Smooth muscle cell (in vitro differentiated cells): ENCODE measurements around the gene RBP4. TPM values are rescaled to one million over a fixed set of nuclear protein-coding genes. Genes with fewer than 3 reads are reported as not detected.

Experiments
- DNase-seq: peaks from one replicate; lab custom pipeline; 2025; ENCODE audit not compliant: unreplicated experiment; lab: John Stamatoyannopoulos, UW
- H2AFZ ChIP-seq: fragments of 200-600 bp; sonication (generic); 2 replicates; pipeline ENCODE4 v1.6.0; 2016; ENCODE audit warnings: antibody characterized with exemption, low read depth, mild to moderate bottlenecking
- H3F3A ChIP-seq: fragments of 200-600 bp; sonication (generic); 2 replicates; pipeline ENCODE4 v1.6.0; 2017; ENCODE audit warnings: antibody characterized with exemption, low read depth
- H3K27ac ChIP-seq: fragments of 200-600 bp; sonication (generic); 2 replicates; pipeline ENCODE4 v1.5.1; 2016; ENCODE audit warnings: low read depth, mild to moderate bottlenecking
- H3K27me3 ChIP-seq: fragments of 200-600 bp; sonication (generic); 2 replicates; pipeline ENCODE4 v1.6.1; 2016; ENCODE audit warnings: low read depth, mild to moderate bottlenecking
- H3K36me3 ChIP-seq: fragments of 200-600 bp; sonication (generic); 2 replicates; pipeline ENCODE4 v1.5.1; 2016; ENCODE audit warnings: low read depth
- H3K4me1 ChIP-seq: fragments of 200-600 bp; sonication (generic); 2 replicates; pipeline ENCODE4 v1.5.1; 2016; ENCODE audit warnings: low read depth
- H3K4me2 ChIP-seq: fragments of 200-600 bp; sonication (generic); 2 replicates; pipeline ENCODE4 v1.6.0; 2016; ENCODE audit warnings: mild to moderate bottlenecking
- H3K4me3 ChIP-seq: fragments of 200-600 bp; sonication (generic); 2 replicates; pipeline ENCODE4 v1.5.1; 2016; ENCODE audit warnings: mild to moderate bottlenecking
- H3K79me2 ChIP-seq: fragments of 200-600 bp; sonication (generic); 2 replicates; pipeline ENCODE4 v1.6.0; 2016; ENCODE audit warnings: low read depth, mild to moderate bottlenecking
- H3K9ac ChIP-seq: fragments of 200-600 bp; sonication (generic); 2 replicates; pipeline ENCODE4 v1.6.0; 2016; ENCODE audit warnings: low read depth
- H3K9me3 ChIP-seq: fragments of 200-600 bp; sonication (generic); replicated peaks from 2 replicates; pipeline ENCODE4 v1.5.1; 2016; ENCODE audit warnings: low read depth
- H4K20me1 ChIP-seq: fragments of 200-600 bp; sonication (generic); 2 replicates; pipeline ENCODE4 v1.6.0; 2016; ENCODE audit warnings: low read depth
- CTCF ChIP-seq: fragments of 200-600 bp; sonication (generic); IDR thresholded peaks from 2 replicates; pipeline ENCODE4 v1.5.1; 2017; ENCODE audit warnings: borderline replicate concordance, mild to moderate bottlenecking, antibody characterized with exemption; ENCODE audit not compliant: insufficient read depth, poor library complexity, severe bottlenecking
- WGBS: methylation state at CpG from one replicate; pipeline ENCODE4 v1.1.7; 2016; ENCODE audit warnings: low lambda C conversion rate; 5-methylcytosine and 5-hydroxymethylcytosine counted together
- polyA plus RNA-seq: library from polyadenylated mRNA; unstranded; fragments of >200 nt; fragmentation: Nextera tagmentation; extraction: Ambion mirVana; gene quantifications from 2 replicates; pipeline ENCODE4 v1.2.1, GENCODE V29; 2016
- total RNA-seq: library from RNA; depleted of rRNA; stranded (reverse); fragments of >200 nt; gene quantifications from 2 replicates; pipeline ENCODE4 v1.2.3, GENCODE V29; 2014

RBP4 gene
- total and polyA plus RNA-seq, 2 experiments from 2014 or later = 1.1 to 1.2 TPM

GRCh38 chr10:93612311-93612710 lies 11.3 kb upstream of the RBP4 start, which contains the start of gene PDE6C:
PDE6C (plus strand) TSS chr10:93612537; CDS start chr10:93612726, 189 bp downstream.
- H4K20me1 ChIP-seq = no peaks in the 10 kb centered on the region
- H3K27ac ChIP-seq = no peak within 1 kb of the TSS
- H3F3A ChIP-seq = no peaks in the 10 kb centered on the region
- no peak within 1 kb of the TSS for H3K9ac ChIP-seq
- DNase-seq = no peak
- no peak within 1 kb of the TSS for H3K4me3 ChIP-seq
- H3K4me1 ChIP-seq = no peaks in the 10 kb centered on the region
- H3K9me3 ChIP-seq = no peaks in the 10 kb centered on the region
- no peaks in the 10 kb centered on the region for H3K36me3 ChIP-seq
- no peak within 1 kb of the TSS for H2AFZ ChIP-seq
- TF ChIP-seq CTCF = no peak
- 81% methylated on average over 6 of the region's 6 CpGs for WGBS
- H3K27me3 ChIP-seq = peaks cover 7% of the 10 kb centered on the region
- H3K79me2 ChIP-seq = no peaks in the 10 kb centered on the region
- H3K4me2 ChIP-seq = no peak within 1 kb of the TSS

GRCh38 chr10:93608421-93608820 lies 7.4 kb upstream of the RBP4 start:
- no peak for DNase-seq
- H3F3A ChIP-seq = no peaks in the 10 kb centered on the region
- H3K4me1 ChIP-seq = no peaks in the 10 kb centered on the region
- peaks cover 33% of the 10 kb centered on the region for H3K27me3 ChIP-seq
- WGBS = 86% methylated on average over 3 of the region's 3 CpGs
- no peaks in the 10 kb centered on the region for H3K36me3 ChIP-seq
- no peak overlapping the region for H3K9ac ChIP-seq
- H3K79me2 ChIP-seq = no peaks in the 10 kb centered on the region
- H4K20me1 ChIP-seq = no peaks in the 10 kb centered on the region
- H3K27ac ChIP-seq = no peak overlapping the region
- H3K4me3 ChIP-seq = no peak overlapping the region
- no peak overlapping the region for H2AFZ ChIP-seq
- no peak overlapping the region for H3K4me2 ChIP-seq
- H3K9me3 ChIP-seq = no peaks in the 10 kb centered on the region
- TF ChIP-seq CTCF = no peak

GRCh38 chr10:93604146-93604545 lies 3.1 kb upstream of the RBP4 start:
- Histone ChIP-seq H3K4me1 (peaks cover 14% of the 10 kb centered on the region), H3K79me2 (no peaks in the 10 kb centered on the region), H3K9me3 (no peaks in the 10 kb centered on the region), H3F3A (no peaks in the 10 kb centered on the region), H3K36me3 (no peaks in the 10 kb centered on the region), H3K9ac (no peak overlapping the region), H3K27me3 (peaks cover 75% of the 10 kb centered on the region), H4K20me1 (no peaks in the 10 kb centered on the region), H3K27ac (no peak overlapping the region), H3K4me2 (no peak overlapping the region), H3K4me3 (no peak overlapping the region), H2AFZ (no peak overlapping the region)
- no peak for TF ChIP-seq CTCF
- DNase-seq = no peak
- 91% methylated on average over 2 of the region's 2 CpGs for WGBS

GRCh38 chr10:93603023-93603422 lies 2.0 kb upstream of the RBP4 start:
- DNase-seq = no peak
- no peaks in the 10 kb centered on the region for H3F3A ChIP-seq
- peaks cover 14% of the 10 kb centered on the region for H3K4me1 ChIP-seq
- WGBS = 98% methylated on average over 2 of the region's 2 CpGs
- no peak overlapping the region for H3K27ac ChIP-seq
- no peaks in the 10 kb centered on the region for H3K9me3 ChIP-seq
- no peaks in the 10 kb centered on the region for H3K79me2 ChIP-seq
- no peak for TF ChIP-seq CTCF
- no peaks in the 10 kb centered on the region for H3K36me3 ChIP-seq
- peaks cover 76% of the 10 kb centered on the region for H3K27me3 ChIP-seq
- no peak overlapping the region for H3K4me3 ChIP-seq
- no peak overlapping the region for H3K9ac ChIP-seq
- no peak overlapping the region for H2AFZ ChIP-seq
- no peaks in the 10 kb centered on the region for H4K20me1 ChIP-seq
- no peak overlapping the region for H3K4me2 ChIP-seq
